DMS53 (cell line): ENCODE results near the gene SLC16A5.
A peak's percentile ranks its signal among the peaks of the same experiment; 100 is the strongest.
"Not testable (repeated sequence)": the region's sequence is repeated elsewhere in the genome, so short reads cannot be mapped to it uniquely, and the experiment has no call there.

ENCODE experiments used
- DNase-seq: peaks from one replicate; lab custom pipeline; 2025; lab: John Stamatoyannopoulos, UW

The SLC16A5 gene

GRCh38 chr17:75133001-75133400 lies 45.2 kb downstream of the SLC16A5 start:
- DNase-seq, result peak; percentile 45

GRCh38 chr17:75133607-75134347 lies 46.0 kb downstream of the SLC16A5 start:
- DNase-seq, result peak; percentile 43

- no peak for DNase-seq
Observed at GRCh38 chr17:75135452-75135851, 47.7 kb downstream of the SLC16A5 start.

DNA sequence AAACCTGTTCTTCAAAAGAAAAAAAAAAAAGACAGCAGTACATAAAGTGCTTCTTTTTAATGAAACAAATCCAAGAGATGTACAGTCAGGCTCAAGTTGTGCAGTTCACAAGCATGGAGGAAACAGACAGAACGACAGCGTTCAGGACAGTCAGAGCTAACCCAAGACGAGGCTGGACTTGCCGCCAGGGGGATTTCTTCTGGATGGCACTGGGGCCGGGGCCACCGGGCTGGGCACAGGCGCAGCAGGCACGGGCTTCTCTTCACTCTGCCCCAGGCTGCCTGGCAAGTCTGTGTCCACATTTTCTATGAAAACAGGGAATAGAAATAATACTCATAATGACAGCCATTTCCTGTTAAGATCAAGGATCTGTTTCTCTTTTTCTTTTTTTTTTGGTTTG lies 48.2 kb downstream of the SLC16A5 start:
- DNase-seq, result no peak

- DNase-seq, result not testable (repeated sequence)
Observed at GRCh38 chr17:75137762-75138161, 50.0 kb downstream of the SLC16A5 start.

DNA sequence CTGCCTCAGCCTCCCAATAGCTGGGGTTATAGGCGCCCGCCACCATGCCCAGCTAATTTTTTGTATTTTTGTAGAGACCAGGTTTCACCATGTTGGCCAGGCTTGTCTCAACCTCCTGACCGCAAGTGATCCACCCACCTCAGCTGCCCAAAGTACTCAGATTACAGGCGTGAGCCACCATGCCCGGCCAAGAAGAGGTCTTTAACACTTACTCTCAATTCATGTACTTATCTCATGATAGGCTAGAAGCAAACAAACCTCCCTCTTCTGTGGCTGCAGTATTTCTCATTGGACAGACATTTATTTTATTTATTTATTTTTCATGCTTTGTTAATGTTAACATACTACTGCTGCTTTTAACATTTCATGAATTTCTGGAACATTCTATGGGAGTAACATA lies 50.8 kb downstream of the SLC16A5 start:
- no peak for DNase-seq

GRCh38 chr17:75142236-75142971 lies 54.6 kb downstream of the SLC16A5 start:
- no peak for DNase-seq

DNA sequence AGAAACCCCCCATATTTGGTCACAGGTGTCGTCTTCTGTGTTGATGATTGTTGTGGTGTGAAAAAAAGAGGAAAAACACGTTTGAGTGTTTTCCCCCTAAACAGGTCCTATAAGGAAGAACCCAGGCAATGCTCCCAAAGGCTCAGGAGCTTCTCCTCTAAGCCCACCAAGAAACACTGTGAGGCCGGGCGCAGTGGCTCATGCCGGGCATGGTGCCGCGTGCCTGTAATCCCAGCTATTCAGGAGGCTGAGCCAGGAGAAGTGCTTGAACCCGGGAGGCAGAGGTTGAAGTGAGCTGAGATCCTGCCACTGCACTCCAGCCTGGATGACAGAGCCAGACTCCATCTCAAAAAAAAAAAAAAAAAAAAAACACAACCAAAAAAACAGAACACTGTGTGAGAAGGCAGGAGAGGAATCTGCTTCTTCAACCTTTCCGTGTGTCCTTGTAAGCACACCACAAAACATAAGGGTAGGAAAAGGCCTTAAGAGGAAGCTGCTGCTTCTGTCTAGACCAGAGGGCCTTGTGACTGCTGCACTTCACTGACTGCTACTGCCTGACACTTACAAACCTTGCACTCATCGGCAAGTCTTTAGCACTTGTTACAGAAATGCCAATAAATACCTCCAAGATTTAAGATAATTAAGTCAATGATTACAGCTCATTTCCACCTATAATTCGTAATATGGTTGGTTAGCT lies 57.2 kb downstream of the SLC16A5 start:
- no peak for DNase-seq

GRCh38 chr17:75146592-75146991 lies 58.8 kb downstream of the SLC16A5 start:
- no peak for DNase-seq

GRCh38 chr17:75147878-75148546 lies 60.3 kb downstream of the SLC16A5 start:
- DNase-seq, result no peak

DNA sequence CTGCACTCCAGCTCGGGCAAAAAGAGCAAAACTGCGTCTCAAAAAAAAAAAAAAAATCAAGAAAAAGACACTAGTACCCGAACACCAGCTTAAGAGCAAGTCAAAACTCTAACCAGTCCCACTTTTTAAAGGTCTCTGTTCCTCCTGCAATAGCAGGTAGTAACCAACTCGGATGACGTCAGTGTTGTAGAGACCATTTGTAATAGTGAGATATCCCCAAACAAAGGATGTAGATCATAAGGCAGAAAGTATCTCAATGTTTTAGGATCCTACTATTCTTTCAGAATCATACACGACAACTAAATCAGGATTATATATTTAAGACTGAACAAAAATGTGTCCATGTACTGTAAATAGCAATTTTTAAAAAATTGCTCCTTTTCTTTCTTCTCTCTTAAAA lies 64.2 kb downstream of the SLC16A5 start:
- no peak for DNase-seq

- no peak for DNase-seq
Observed at GRCh38 chr17:75152523-75152921, 64.8 kb downstream of the SLC16A5 start.

- DNase-seq, result peak; percentile 79
Observed at GRCh38 chr17:75152922-75153779, 65.4 kb downstream of the SLC16A5 start.

DNA sequence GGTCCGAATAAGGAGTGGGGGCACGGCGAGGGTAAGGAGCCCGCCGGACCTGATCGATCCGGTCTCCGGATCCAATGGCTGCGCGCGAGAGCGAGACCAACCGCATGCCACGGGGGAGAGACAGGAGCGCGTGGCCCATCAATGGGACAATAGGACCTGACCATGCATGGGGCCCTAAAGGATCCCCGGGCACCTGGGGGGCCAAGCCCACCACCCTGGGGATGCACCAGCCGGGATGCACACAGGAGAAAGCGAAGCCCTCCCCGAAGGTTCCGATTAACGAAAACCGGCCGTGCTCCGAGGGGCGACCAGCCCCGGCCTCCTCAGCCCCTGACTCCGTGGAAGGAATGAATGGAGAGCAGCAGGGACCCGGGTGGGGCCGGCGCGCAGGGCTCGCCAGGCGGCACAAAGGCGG lies 66.0 kb downstream of the SLC16A5 start:
- peak; percentile 60 for DNase-seq

DNA sequence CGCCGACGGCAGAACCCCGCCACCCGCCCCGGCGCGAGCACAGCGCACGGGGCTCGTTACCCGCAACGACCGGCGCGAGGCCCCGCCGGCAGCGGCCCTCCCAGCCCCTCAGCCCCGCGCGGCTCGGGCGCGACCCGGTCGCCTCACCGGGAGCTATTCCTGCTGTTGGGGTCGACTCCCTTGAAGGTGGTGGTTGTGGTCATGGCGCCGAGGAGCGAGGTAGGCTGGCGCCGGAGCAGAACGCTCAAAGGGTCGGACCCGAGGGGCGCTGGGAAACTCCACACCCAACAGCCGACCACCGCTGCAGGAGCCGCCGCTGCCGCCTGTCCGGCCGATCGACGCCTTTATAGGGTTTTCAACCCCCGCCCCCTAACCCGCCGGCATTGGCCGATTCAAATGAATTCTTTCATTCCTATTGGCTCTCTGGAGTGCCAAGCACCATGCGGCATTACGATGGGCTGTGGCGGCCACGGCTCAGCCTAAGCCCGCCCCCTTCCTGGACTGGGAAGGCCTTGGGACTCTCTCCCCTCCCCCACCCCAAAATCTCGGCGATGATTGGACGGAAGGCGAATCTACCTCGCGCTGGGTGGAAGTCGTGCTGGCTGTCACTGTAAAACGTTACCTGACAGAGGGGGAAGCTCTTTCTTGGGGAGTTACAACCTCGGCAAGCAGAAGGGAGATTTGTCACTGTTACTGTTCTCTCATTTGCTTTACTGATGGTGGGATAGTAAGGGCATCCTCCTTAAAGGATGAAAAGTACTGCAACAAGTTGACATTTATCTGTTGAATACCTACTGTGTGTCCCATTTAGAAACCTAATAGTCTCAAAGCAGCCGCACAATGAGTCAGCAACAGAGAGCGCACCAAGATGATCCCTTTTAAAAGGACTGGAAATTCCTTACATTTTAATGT lies 66.7 kb downstream of the SLC16A5 start, which contains the start of gene JPT1:
TSS of gene JPT1 (minus strand) at position 318 of the 912 bp plus-strand sequence. CDS start at position 203, 115 bp downstream.
- DNase-seq, result peak; percentile 100

DNA sequence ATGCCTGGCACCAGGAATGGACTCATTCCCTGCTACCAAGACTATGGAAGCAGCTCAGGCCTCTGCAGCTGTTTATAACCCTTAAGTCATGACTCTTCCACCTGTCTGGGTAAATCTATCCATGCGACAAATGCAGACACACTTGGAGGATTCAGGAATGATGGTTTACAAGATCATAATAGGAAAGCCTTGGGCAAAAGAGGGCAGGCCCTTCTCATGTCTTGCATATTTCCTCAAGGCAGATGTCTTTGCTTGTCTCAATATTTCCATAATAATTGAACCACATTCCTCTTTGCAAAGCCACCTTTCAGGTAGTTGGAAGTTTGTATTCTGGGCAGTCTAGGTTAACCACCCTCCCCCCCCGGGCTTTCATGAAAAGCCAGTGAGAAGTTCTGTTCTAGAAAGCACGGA lies 67.4 kb downstream of the SLC16A5 start:
- peak; percentile 42 for DNase-seq
